Activated CD8-positive, alpha-beta T cell treated with anti-CD3 and anti-CD28 coated beads, Interleukin-2, amount 10 ng/mL, durations not matched to agents 7 days and 5 days (primary cell): ENCODE data around the gene BABAM2. TPM values are rescaled to one million over a fixed set of nuclear protein-coding genes. Genes with fewer than 3 reads are reported as not detected.
"Not testable (repeated sequence)": the region's sequence is repeated elsewhere in the genome, so short reads cannot be mapped to it uniquely, and the experiment has no call there.

Experiments used
- ATAC-seq: fragments of 150-1000 bp; cut with Tn5 transposase; one replicate; pipeline ENCODE4 v1.10.0; 2021; ENCODE audit warnings: moderate library complexity
- CTCF ChIA-PET: fragments of 350-600 bp; sonication (Branson Sonifier 250); formaldehyde crosslinking; loops from one replicate; lab custom pipeline; 2021; ENCODE audit warnings: antibody characterized with exemption; lab: Charles Lee
- POLR2A ChIA-PET: fragments of 350-600 bp; sonication (Branson Sonifier 250); formaldehyde crosslinking; loops from one replicate; lab custom pipeline; 2021; ENCODE audit warnings: antibody characterized with exemption; lab: Charles Lee
- DNase-seq: peaks from one replicate; pipeline ENCODE4 v3.0.0-alpha.2; 2020
- H3K27ac Mint-ChIP-seq: one replicate; pipeline ENCODE4 v1.8.0; 2021; ENCODE audit warnings: mild to moderate bottlenecking, mixed read lengths
- H3K27me3 Mint-ChIP-seq: one replicate; pipeline ENCODE4 v1.8.0; 2021; ENCODE audit warnings: low read depth, mixed read lengths
- H3K36me3 Mint-ChIP-seq: one replicate; pipeline ENCODE4 v1.8.0; 2021; ENCODE audit warnings: low read depth, mixed read lengths
- H3K4me1 Mint-ChIP-seq: one replicate; pipeline ENCODE4 v1.8.0; 2021; ENCODE audit warnings: low read depth, mixed read lengths
- H3K4me3 Mint-ChIP-seq: one replicate; pipeline ENCODE4 v1.8.0; 2021; ENCODE audit warnings: mild to moderate bottlenecking, mixed read lengths
- H3K9me3 Mint-ChIP-seq: one replicate; pipeline ENCODE4 v1.8.0; 2022; ENCODE audit warnings: mixed read lengths; ENCODE audit not compliant: insufficient read depth
- total RNA-seq, 2 experiments: library from RNA; stranded (reverse); gene quantifications; one replicate each; pipeline ENCODE4 v1.2.3, GENCODE V29; 2021

The BABAM2 gene
- total RNA-seq, 2 experiments from 2014 or later: 47.0 to 49.0 TPM

DNA sequence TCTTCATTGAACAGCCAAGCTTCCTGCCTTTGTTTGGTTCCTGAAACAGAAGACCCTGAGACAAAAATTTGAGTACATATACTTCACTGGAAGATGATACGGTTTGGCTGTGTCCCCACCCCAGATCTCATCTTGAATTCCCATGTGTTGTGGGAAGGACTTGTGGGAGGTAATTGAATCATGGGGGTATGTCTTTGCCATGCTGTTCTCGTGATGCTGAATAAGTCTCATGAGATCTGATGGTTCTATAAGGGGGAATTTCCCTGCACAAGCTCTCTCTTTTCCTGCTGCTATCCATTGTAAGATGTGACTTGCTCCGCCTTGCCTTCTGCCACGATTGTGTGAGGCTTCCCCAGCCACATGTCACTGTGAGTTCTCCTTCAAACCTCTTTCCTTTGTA, 76.5 kb downstream of the BABAM2 start:
- no peak overlapping the region for H3K4me3 Mint-ChIP-seq
- H3K36me3 Mint-ChIP-seq: peaks cover 62% of the 10 kb centered on the region
- DNase-seq: no peak
- no peak for ATAC-seq
- no peaks in the 10 kb centered on the region for H3K27me3 Mint-ChIP-seq
- CTCF ChIA-PET: interaction anchor here (0.6 kb wide), 1 partner anchor 10 kb away, joined by 3 read pairs; no protein-coding TSS in a partner anchor
- peaks cover 37% of the 10 kb centered on the region for H3K9me3 Mint-ChIP-seq
- POLR2A ChIA-PET: no interaction called here
- H3K4me1 Mint-ChIP-seq: peaks cover 42% of the 10 kb centered on the region
- no peak overlapping the region for H3K27ac Mint-ChIP-seq

GRCh38 chr2:27968045-27968444, 77.5 kb downstream of the BABAM2 start:
- Mint-ChIP-seq H3K9me3 (peaks cover 37% of the 10 kb centered on the region), H3K36me3 (peaks cover 62% of the 10 kb centered on the region), H3K4me1 (peaks cover 38% of the 10 kb centered on the region)
- DNase-seq, POLR2A ChIA-PET, H3K27ac Mint-ChIP-seq, ATAC-seq, H3K27me3 Mint-ChIP-seq, CTCF ChIA-PET, H3K4me3 Mint-ChIP-seq: not testable (repeated sequence)

- CTCF ChIA-PET, ATAC-seq, H3K27ac Mint-ChIP-seq, H3K27me3 Mint-ChIP-seq, DNase-seq, H3K4me3 Mint-ChIP-seq, POLR2A ChIA-PET: not testable (repeated sequence)
- Mint-ChIP-seq H3K9me3 (peaks cover 37% of the 10 kb centered on the region), H3K36me3 (peaks cover 58% of the 10 kb centered on the region), H3K4me1 (peaks cover 38% of the 10 kb centered on the region)
Measured at GRCh38 chr2:27968957-27969356, 78.4 kb downstream of the BABAM2 start.

- no peak overlapping the region for H3K27ac Mint-ChIP-seq
- H3K4me1 Mint-ChIP-seq: peaks cover 4% of the 10 kb centered on the region
- H3K36me3 Mint-ChIP-seq: peaks cover 40% of the 10 kb centered on the region
- no peak overlapping the region for H3K4me3 Mint-ChIP-seq
- ChIA-PET POLR2A (no interaction called here), CTCF (interaction anchor here (1.5 kb wide), 1 partner anchor 9 kb away, joined by 5 read pairs; no protein-coding TSS in a partner anchor)
- ATAC-seq (no peak), DNase-seq (no peak)
- no peaks in the 10 kb centered on the region for H3K27me3 Mint-ChIP-seq
- peaks cover 29% of the 10 kb centered on the region for H3K9me3 Mint-ChIP-seq
Measured at GRCh38 chr2:27972311-27972710, 81.8 kb downstream of the BABAM2 start.

DNA sequence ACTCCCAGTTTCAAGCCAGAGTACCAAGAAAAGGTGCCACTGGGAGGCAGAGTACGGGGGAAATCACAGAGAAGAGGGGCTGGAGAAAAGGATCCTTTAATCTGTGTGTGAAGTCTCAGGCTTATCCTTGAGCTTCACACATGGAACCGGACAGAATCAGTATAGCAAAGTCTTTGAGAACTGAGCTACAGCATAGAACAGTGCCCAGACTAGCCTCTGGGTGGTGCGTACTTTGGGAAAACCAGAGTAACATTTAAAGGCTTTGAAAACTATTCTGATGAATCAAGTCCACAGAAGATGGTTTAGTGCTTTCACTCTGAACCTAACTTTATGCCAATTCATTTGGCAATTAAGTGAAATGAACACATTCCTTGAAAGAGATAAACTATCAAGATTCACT, 83.1 kb downstream of the BABAM2 start:
- H3K9me3 Mint-ChIP-seq: peaks cover 27% of the 10 kb centered on the region
- H3K4me3 Mint-ChIP-seq: no peak overlapping the region
- no peak overlapping the region for H3K27ac Mint-ChIP-seq
- H3K4me1 Mint-ChIP-seq: peaks cover 8% of the 10 kb centered on the region
- DNase-seq (no peak), ATAC-seq (no peak)
- CTCF ChIA-PET: interaction anchor here (1.3 kb wide), 1 partner anchor 10 kb away, joined by 3 read pairs; no protein-coding TSS in a partner anchor
- POLR2A ChIA-PET: no interaction called here
- H3K36me3 Mint-ChIP-seq: peaks cover 36% of the 10 kb centered on the region
- no peaks in the 10 kb centered on the region for H3K27me3 Mint-ChIP-seq

- no peak overlapping the region for H3K4me3 Mint-ChIP-seq
- H3K27me3 Mint-ChIP-seq: no peaks in the 10 kb centered on the region
- ATAC-seq: no peak
- peaks cover 23% of the 10 kb centered on the region for H3K36me3 Mint-ChIP-seq
- ChIA-PET CTCF (no interaction called here), POLR2A (no interaction called here)
- H3K9me3 Mint-ChIP-seq: peaks cover 5% of the 10 kb centered on the region
- H3K27ac Mint-ChIP-seq: no peak overlapping the region
- H3K4me1 Mint-ChIP-seq: peaks cover 20% of the 10 kb centered on the region
- no peak for DNase-seq
Measured at GRCh38 chr2:27976308-27976707, 85.8 kb downstream of the BABAM2 start.

DNA sequence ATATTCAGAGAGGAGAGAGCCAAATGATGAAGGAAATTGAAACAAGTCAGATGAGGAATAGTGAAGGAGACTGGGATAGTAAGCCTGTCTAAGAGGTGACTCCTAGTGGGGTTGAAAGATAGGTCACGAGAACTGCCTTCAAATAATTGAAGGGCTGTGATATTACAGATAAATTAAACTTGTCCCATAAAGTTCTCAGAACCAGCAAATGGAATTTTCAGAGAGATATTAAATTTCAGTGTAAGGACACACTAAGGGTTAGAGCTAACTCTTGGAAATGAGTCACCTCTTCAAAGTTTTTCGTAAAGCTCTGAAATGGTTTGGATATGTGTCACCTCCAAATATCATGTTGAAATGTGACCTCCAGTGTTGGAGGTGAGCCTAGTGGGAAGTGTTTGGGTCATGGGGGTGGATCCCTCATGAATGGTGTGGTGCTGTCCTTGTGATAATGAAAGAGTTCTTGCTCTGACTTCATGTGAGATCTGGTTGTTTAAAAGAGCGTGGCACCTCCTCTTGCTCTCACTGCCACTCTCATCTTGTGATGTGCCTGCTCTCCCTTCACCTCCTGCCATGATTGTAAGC, 87.3 kb downstream of the BABAM2 start:
- no peak overlapping the region for H3K27ac Mint-ChIP-seq

DNA sequence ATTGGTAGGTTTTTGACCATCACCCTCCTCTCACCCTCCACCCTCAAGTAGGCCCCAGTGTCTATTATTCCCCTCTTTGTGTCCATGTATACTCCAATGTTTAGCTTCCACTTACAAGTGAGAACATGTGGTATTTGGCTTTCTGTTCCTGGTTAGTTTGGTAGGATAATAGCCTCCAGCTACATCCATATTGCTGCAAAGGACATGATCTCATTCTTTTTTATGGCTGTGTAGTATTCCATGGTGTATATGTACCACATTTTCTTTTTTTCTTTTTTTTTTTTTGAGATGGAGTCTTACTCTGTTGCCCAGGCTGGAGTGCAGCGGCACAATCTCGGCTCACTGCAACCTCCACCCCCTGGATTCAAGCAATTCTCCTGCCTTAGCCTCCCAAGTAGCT, 88.2 kb downstream of the BABAM2 start:
- peaks cover 17% of the 10 kb centered on the region for H3K9me3 Mint-ChIP-seq
- H3K27ac Mint-ChIP-seq, DNase-seq, H3K4me3 Mint-ChIP-seq, POLR2A ChIA-PET, CTCF ChIA-PET, H3K27me3 Mint-ChIP-seq, ATAC-seq: not testable (repeated sequence)
- peaks cover 20% of the 10 kb centered on the region for H3K4me1 Mint-ChIP-seq
- H3K36me3 Mint-ChIP-seq: peaks cover 24% of the 10 kb centered on the region

More for the DNA sequence above, 87.3 kb downstream of the BABAM2 start:
- Mint-ChIP-seq H3K9me3 (peaks cover 9% of the 10 kb centered on the region), H3K4me3 (no peak overlapping the region), H3K36me3 (peaks cover 23% of the 10 kb centered on the region), H3K27me3 (no peaks in the 10 kb centered on the region), H3K4me1 (peaks cover 20% of the 10 kb centered on the region)
- no peak for DNase-seq
- POLR2A ChIA-PET: no interaction called here
- CTCF ChIA-PET: interaction anchor here (0.8 to 1.6 kb wide), 3 partner anchors 9 to 12 kb away, joined by 3 to 6 read pairs (median 3); no protein-coding TSS in a partner anchor
- no peak for ATAC-seq

DNA sequence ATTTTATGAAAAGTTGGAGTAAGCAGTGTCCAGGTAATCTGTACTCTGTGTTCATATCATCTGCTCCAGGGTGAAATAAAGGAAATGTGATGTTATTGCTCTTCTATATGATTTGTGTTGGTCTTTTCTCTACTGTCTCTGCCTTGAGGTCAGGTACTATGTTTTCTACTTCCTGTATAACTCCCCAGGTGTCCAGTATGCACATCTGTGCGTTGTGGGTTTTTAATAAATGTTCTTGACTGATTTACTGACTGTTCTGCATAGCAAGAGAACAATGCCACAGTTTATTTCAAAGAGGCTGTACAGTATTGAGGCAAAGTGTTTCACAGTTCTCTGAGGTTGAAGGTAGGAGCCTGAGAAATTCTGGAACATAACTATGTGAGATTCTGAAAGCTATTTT, 89.7 kb downstream of the BABAM2 start:
- CTCF ChIA-PET: no interaction called here
- ATAC-seq: peak; percentile 42
- peaks cover 20% of the 10 kb centered on the region for H3K4me1 Mint-ChIP-seq

DNA sequence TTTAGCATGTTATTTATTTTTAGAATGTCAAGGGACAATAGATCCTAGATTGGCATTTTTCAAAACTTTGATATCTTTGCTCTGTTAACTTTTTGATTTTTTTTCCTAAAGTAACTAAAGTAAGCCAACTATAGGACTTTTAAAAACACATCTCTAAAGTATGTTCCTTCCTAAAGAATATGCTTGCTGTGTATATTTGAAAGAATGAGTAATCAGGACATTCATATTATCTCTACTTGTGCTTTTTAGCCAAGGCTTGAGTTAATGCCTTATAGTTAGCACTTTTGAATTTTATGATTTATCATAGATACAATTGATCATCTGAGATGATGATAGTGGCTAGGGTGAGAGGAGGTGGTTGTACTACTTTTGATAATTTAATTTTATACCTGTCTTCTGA, 93.6 kb downstream of the BABAM2 start:
- ATAC-seq (no peak), DNase-seq (no peak)
- no peak overlapping the region for H3K27ac Mint-ChIP-seq
- no peaks in the 10 kb centered on the region for H3K27me3 Mint-ChIP-seq
- H3K4me1 Mint-ChIP-seq: peaks cover 31% of the 10 kb centered on the region
- ChIA-PET CTCF (no interaction called here), POLR2A (no interaction called here)
- H3K9me3 Mint-ChIP-seq: peaks cover 14% of the 10 kb centered on the region
- peaks cover 33% of the 10 kb centered on the region for H3K36me3 Mint-ChIP-seq
- H3K4me3 Mint-ChIP-seq: no peak overlapping the region

More for the DNA sequence above, 89.7 kb downstream of the BABAM2 start:
- POLR2A ChIA-PET: no interaction called here
- H3K9me3 Mint-ChIP-seq: peaks cover 19% of the 10 kb centered on the region
- H3K27ac Mint-ChIP-seq: peak overlapping the region; percentile 1
- peaks cover 27% of the 10 kb centered on the region for H3K36me3 Mint-ChIP-seq
- no peaks in the 10 kb centered on the region for H3K27me3 Mint-ChIP-seq
- no peak overlapping the region for H3K4me3 Mint-ChIP-seq
- no peak for DNase-seq

GRCh38 chr2:27988306-27988705, 97.8 kb downstream of the BABAM2 start:
- peaks cover 6% of the 10 kb centered on the region for H3K9me3 Mint-ChIP-seq
- peak overlapping the region; percentile 78 for H3K27ac Mint-ChIP-seq
- no peaks in the 10 kb centered on the region for H3K27me3 Mint-ChIP-seq
- peaks cover 34% of the 10 kb centered on the region for H3K4me1 Mint-ChIP-seq
- ChIA-PET CTCF (interaction anchor here (1.6 kb wide), 1 partner anchor 26 kb away, joined by 5 read pairs; no protein-coding TSS in a partner anchor), POLR2A (no interaction called here)
- H3K36me3 Mint-ChIP-seq: peaks cover 44% of the 10 kb centered on the region
- peak overlapping the region; percentile 24 for H3K4me3 Mint-ChIP-seq
- ATAC-seq (no peak), DNase-seq (no peak)

- Mint-ChIP-seq H3K9me3 (peaks cover 2% of the 10 kb centered on the region), H3K4me1 (peaks cover 34% of the 10 kb centered on the region), H3K27me3 (no peaks in the 10 kb centered on the region), H3K4me3 (peak overlapping the region; percentile 24), H3K27ac (peak overlapping the region; percentile 78), H3K36me3 (peaks cover 44% of the 10 kb centered on the region)
- ChIA-PET POLR2A (no interaction called here), CTCF (interaction anchor here (1.4 to 1.6 kb wide), 2 partner anchors 11 to 27 kb away, joined by 5 to 6 read pairs; no protein-coding TSS in a partner anchor)
- DNase-seq (no peak), ATAC-seq (peak; percentile 42)
Measured at GRCh38 chr2:27988718-27989117, 98.2 kb downstream of the BABAM2 start.
